Astrocyte of the spinal cord (primary cell): Measurements from ENCODE around the gene TMC7.
"Not testable (repeated sequence)": the region's sequence is repeated elsewhere in the genome, so short reads cannot be mapped to it uniquely, and the experiment has no call there.

Experiments
- DNase-seq: peaks from one replicate; pipeline ENCODE4 v3.0.0; 2011; ENCODE audit warnings: low read depth, low spot score
- H3K4me3 ChIP-seq: 2 replicates; pipeline ENCODE4 v1.5.1; 2011; ENCODE audit warnings: low read depth, mild to moderate bottlenecking, low read length, moderate library complexity
- in situ Hi-C: cut with HindIII; loops from 2 replicates; pipeline ENCODE4 v1.10.0; 2017; ENCODE audit warnings: low sequenced_read_pairs
- TF ChIP-seq, protein P1 (sequence below): IDR thresholded peaks from 2 replicates; pipeline ENCODE4 v1.5.1; 2012; ENCODE audit warnings: low read depth, mild to moderate bottlenecking, low read length, inconsistent platforms

TMC7 gene

DNA sequence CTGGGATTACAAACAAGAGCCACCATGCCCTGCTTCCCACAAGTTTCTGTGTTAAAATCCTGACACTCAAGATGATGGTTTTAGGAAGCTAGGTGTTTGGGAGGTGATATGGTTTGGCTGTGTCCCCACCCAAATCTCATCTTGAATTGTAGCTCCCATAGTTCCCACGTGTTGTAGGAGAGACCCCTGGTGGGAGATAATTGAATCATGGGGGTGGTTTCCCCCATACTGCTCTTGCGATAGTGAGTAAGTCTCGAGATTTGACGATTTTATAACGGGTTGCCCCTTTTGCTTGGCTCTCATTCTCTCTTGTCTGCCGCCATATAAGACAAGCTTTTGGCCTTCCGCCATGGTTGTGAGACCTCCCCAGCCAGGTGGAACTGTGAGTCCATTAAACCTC, 40.3 kb upstream of the TMC7 start:
- in situ Hi-C loops: no loop called here
- no peak overlapping the region for H3K4me3 ChIP-seq
- no peak for DNase-seq
- TF ChIP-seq, protein P1, sequence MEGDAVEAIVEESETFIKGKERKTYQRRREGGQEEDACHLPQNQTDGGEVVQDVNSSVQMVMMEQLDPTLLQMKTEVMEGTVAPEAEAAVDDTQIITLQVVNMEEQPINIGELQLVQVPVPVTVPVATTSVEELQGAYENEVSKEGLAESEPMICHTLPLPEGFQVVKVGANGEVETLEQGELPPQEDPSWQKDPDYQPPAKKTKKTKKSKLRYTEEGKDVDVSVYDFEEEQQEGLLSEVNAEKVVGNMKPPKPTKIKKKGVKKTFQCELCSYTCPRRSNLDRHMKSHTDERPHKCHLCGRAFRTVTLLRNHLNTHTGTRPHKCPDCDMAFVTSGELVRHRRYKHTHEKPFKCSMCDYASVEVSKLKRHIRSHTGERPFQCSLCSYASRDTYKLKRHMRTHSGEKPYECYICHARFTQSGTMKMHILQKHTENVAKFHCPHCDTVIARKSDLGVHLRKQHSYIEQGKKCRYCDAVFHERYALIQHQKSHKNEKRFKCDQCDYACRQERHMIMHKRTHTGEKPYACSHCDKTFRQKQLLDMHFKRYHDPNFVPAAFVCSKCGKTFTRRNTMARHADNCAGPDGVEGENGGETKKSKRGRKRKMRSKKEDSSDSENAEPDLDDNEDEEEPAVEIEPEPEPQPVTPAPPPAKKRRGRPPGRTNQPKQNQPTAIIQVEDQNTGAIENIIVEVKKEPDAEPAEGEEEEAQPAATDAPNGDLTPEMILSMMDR: no peak

DNA sequence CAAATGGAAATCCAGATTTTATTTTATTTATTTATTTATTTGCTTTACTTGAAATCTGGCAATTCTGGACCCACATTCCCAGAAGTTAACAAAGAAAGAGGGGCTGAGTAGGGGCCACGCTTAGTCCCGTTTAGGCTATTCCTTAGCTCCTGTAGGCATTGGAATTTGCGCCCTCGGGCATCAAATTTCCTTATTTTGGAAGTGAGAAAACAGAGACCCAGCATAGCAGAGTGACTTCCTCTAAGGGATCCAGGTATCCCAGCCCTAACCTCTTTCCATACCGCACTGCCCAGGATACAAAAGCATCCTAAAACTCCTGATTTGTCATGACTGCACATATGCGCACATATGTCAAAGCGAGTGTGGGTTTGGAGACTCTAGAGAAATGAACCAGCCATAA, 38.5 kb upstream of the TMC7 start:
- TF ChIP-seq, protein P1: no peak
- in situ Hi-C loops: no loop called here
- DNase-seq: no peak
- H3K4me3 ChIP-seq: no peak overlapping the region

DNA sequence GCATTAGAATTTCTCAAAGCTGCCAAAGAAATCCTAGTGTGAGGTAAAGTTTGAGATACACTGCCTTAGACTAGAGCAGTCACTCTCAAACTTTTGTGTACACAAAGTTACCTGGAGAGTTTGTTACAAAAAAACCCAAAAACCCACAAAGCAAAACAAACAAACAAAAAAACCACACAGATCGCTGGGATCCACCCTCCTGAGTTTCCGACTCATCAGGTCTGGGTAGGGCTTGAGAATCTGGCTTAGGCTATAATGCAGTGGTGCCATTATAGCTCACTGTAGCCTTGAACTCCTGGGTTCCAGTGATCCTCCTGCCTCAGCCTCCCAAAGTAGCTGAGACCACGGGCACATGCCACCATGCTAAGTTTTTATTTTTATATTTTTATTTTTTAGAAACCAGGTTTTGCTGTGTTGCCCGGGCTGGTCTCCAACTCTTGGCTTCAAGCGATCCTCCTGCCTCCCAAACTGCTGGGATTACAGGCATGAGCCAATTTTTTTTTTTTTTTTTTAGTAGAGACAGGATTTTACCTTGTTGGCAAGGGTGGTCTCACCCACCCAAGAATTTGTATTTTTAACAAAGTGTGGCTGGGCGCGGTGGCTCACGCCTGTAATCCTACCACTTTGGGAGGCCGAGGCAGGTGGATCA, 35.2 kb upstream of the TMC7 start:
- no peak overlapping the region for H3K4me3 ChIP-seq
- in situ Hi-C loops: no loop called here
- TF ChIP-seq, protein P1: no peak
- DNase-seq: no peak

DNA sequence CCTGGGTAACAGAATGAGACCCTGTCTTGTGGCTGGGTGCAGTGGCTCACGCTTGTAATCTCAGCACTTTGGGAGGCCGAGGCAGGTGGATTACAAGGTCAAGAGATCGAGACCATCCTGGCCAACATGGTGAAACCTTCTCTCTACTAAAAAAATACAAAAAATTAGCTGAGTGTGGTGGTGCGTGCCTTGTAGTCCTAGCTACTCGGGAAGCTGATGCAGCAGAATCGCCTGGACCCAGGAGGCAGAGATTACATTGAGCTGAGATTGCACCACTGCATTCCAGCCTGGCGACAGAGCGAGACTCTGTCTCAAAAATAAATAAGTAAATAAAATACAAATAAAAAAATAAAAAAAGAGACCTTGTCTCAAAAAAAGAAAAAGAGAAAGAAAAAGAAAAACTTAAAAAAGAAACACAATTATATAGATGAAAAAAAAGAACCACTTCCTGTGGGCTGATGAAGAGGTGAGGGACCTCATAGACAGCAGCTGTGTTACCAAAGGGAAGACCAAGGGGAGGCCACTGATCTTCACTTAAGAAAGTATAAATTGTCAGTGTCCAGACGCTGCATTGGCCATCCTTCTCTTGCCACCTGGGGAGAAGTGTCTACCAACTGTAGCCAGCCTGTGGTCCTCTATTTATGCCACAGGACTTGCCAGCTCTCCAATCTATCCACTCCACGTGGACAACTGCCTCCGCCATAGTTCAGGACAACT, 33.1 kb upstream of the TMC7 start:
- TF ChIP-seq, protein P1: no peak
- DNase-seq: no peak
- no peak overlapping the region for H3K4me3 ChIP-seq
- in situ Hi-C loops: no loop called here

DNA sequence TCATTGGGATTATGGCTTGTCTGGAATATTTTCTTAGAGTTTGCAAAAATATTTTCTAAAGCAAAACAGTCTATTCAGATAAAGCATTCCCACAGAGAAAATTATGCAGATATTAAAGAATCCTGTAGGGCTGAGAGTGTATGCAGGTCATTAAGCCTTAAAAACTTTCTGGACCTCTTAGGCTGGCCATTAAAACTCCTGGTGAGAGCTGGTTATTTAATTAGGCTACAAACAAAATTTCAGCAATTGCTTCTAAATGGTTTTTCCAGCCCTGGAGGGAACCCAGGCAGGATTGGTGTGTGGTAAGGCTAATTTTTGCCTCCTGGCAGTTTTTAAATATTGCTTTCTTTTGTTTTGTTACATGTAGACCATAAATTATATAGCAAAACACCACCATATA, 30.2 kb upstream of the TMC7 start:
- TF ChIP-seq, protein P1: no peak
- no peak overlapping the region for H3K4me3 ChIP-seq
- no peak for DNase-seq
- in situ Hi-C loops: no loop called here

DNA sequence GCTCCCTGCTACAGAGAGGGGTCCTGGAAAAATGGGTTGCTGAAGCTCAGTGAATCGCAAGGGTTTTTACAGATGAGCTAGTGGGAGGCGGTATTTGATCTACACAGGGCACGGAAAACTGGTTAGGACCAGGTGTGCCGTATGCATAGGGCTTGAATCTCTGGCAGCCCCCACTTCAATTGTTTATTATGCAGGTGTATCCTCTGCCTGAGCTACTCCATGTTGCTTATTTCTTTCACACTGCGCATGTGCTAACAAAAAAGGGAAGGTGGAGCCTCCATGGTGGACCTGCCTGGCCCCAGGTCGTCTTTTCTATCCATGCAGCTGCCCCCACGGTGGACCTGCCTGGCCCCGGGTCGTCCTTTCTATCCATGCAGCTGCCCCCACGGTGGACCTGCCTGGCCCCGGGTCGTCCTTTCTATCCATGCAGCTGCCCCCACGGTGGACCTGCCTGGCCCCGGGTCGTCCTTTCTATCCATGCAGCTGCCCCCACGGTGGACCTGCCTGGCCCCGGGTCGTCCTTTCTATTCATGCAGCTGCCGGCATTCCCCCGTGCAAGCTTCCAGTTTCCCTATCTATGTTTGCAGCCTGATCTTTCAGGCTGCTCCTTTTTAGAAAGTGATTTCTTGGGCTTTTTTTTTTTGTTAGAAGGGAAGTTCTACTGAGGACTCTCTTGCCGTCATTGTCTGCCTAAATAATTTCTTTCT, 27.7 kb upstream of the TMC7 start:
- DNase-seq, in situ Hi-C loops, H3K4me3 ChIP-seq: not testable (repeated sequence)

DNA sequence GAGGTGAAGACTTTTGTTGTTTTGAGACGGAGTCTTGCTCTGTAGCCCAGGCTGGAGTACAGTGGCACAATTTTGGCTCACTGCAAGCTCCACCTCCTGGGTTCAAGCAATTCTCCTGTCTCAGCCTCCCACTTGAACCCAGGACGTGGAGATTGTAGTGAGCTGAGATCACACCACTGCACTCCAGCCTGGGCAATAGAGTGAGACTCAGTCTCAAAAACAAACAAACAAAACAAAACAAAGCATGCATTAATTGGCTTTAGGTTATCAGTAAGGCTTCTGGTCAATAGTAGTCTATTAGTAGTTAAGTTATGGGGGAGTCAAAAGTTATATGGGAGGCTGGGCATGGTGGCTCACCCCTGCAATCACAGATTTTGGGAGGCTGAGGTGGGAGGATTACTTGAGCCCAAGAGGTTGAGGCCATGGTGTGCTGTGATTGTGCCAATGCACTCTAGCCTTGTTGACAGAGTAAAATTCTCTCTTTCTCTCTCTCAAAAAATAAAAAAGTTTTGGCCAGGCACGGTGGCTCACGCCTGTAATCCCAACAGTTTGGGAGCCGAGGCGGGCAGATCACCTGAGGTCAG, 27.0 kb upstream of the TMC7 start:
- H3K4me3 ChIP-seq, DNase-seq, in situ Hi-C loops: not testable (repeated sequence)
